NCI-H1694 (cell line): ENCODE measurements around the gene CHST8.
"Not testable (repeated sequence)": the region's sequence is repeated elsewhere in the genome, so short reads cannot be mapped to it uniquely, and the experiment has no call there.

Experiments used
- DNase-seq: peaks from one replicate; lab custom pipeline; 2025; lab: John Stamatoyannopoulos, UW

Gene CHST8

DNA sequence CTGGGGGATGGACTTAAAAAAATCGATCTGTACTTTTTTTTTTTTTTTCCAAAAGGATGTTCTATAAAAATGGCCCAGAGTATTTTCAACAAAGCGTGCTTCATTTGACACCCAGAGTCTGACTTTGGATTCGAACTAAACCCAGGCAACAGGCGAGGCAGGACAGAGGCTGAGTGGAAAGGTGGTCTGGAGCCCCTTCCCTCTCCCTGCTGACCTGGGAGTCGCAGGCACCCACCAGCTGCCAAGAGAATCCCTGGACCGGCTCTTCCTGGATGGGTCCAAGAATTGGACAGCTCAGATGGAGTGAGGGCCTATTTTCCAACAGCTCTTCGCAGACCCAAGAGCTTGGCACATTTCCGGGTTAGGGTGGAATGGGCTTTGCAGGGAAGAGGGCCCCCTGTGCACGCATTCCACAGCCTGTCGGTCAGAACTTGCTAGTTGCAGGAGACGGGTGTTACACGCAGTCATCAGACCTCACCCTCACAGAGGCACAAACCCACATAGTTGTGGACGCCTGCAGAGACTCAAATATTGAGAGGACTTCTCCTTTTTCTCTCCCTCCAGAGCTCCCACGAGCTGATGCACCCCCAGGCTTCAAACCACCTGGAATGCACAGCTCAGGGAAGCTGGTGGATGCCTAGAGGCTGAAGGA, 190.1 kb downstream of the CHST8 start:
- DNase-seq, result no peak

- DNase-seq, result no peak
Measured at GRCh38 chr19:33812388-33813330, 190.9 kb downstream of the CHST8 start.

DNA sequence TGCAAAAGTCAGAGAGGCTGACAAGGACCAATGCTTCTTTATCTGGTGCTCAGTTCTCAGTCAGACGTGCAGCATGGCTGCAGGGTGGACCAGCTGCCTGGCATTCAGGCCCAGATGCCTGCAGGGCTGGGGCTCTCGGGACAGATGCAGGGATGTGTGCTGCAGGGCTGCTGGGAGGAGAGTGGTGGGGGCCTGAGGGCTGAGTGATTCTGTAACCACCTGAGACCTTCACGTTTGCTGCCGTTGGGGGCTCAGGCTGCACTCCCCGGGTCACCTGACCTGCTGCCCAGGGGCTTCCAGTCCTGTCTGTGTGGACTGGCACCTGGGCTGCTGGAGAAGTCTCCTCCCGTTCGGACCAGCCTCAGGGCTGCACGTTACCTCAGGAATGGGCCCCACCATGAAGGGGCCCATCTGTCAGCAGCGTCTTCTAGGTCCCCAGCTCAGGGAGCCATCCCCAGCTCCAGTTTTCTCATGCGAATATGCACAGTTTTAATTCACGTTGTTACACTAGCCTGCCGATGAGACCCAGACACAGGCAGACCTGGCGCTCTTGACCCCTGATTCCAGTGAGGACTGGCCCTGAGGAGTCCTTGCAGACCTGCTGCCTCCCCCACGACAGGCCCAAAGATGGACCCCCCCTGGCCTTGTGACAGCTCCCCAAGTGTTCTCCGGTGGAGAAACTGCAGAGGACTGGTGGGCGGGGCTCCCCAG, 191.8 kb downstream of the CHST8 start:
- no peak for DNase-seq

DNA sequence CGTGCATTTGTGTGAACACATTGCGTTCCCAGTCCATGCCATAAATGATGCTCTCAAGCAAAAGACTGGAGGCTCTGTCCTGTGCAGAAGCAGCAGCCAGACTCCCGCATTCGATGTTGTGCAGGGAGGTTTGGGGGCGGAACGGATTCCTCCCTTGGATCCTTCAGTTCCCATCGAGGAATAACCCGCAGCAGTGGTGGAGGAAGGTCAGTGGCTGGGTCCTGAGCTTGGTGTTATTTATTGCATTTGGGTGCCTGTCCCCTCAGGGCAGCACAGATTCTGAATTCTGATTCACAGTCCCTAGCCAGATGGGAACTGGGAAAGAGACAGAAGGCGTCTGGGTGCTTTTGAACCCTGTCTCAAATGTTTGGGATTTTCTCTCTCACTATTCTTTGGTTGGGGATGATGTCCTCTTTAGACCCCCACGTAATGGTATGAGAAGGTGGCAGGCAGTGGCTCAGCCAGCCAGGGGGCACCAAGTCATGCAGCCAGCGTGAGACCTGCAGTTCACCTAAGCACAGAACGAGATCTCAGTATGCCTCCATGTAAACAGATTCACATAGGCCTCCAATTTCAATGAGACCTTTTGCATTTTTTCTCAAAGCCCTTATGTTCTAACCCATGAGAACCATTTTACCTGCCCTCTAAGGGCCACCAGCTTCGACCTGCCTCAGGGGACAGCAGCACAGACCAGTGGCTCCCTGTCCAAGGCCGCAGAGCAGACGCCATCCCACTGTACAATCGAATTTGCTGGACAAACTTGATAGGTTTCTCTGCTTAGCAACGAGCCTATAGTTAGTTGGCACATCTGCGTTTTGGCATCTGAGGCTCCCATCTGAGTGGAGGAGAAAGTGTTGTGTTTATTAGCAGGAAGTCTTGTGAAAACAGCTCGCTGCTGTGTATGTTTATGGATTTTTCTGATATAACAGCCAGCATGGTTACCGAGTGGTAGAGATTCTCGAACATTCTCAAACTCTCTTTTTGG, 192.7 kb downstream of the CHST8 start:
- no peak for DNase-seq

DNA sequence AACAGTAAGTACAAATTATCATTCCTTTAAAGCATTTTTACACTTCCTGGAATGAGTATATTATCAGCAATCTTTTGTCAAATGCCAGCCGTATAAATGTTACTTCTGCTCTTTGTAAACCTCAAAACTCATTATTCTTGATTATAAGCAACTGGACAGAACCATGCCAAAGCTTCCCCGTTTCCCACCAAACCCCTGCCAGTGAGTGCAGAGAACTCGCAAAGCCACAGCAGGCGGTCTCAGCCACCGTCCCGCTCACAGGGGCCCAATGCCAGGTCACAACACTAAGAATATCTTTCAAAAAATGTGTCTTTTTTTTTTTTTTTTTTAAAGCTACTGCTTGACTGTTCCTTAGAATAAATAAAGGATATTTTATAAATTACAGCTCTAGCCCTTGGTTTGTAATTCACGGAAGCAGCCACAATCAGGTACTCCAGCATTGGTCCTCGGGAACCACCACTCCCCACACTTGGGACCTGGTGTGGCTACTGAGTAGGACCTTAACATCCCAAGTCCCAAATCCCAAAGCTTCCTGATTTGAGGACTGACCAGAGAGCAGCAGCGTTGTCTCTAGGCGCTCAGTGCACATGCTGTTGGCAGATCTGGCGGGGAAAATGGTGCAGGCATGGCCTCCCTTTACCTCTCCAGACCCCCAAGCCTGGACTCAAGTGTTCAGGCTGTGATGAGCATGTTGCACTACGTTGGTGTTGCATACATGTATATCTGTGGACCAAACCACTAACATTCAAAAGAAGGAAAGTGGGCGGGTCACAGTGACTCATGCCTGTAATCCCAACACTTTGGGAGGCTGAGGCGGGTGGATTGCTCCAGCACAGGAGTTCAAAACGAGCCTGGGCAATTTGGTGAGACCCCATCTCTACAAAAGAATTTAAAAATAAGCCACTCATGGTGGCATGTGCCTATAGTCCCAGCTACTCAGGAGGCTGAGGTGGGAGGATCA, 193.9 kb downstream of the CHST8 start:
- no peak for DNase-seq

DNA sequence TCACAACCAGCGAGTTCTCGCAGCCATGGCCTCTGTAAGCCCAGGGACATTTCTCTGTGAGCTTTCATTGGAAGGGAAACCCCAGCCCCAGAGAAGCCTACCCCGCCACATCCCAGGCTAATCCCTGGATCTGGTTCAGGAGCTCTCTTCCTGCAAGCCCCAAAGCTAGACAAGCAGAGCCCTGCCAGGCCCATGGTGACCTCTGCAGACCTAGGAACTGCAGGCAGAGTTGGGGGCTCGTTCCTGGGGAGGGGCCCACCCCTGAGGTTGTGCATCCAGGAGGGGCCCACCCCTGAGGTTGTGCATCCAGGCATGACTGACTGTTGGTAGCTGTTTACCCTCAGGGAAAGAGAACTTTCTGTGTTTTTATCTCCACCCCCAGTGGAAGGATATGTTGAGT, 196.7 kb downstream of the CHST8 start:
- no peak for DNase-seq

GRCh38 chr19:33819078-33819477, 197.3 kb downstream of the CHST8 start:
- not testable (repeated sequence) for DNase-seq

GRCh38 chr19:33819506-33819879, 197.7 kb downstream of the CHST8 start:
- DNase-seq, result no peak

DNA sequence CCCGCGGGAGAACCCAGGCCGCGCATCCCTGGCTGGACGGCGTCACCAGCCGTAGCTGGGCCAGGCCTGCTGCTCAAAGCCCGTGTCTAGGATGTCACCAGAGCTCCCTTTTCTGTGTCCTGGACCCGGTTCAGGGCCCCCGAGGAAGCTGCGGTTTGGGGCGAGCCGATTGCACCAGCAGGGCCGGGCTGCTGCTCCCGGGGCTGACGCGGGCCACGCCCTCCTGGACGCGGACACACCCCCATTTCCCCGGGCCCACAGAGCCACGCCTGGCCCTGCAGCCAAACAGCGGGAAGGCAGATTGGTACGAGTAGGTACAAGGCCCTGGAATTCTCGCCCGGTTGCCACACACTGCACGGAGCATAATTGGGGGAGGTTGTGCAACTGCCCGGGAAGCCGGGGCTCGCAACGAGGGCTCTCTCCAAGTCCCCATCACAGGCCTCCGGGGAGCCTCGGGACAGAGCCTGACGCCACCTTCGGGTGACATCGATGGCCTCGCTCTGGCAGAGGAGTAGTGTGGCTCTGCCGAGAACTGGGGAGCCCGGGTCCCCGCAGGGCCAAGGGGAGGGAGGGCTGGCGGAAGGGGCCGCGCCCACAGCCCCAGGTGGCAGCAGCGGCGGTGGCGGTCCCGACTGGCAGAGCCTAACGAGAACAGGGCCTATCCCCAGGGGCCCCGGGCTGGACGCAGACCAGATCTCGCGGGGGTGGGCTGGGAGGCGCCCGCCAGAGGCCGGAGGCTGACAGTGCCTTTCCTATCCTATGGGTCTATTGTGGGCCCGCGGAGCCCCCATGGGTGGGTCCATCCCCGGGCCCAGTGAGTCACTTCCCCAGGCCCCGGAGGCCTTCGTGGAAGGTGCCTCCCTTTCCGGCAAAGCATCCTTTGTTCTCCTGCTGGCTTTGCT, 198.4 kb downstream of the CHST8 start:
- no peak for DNase-seq

DNA sequence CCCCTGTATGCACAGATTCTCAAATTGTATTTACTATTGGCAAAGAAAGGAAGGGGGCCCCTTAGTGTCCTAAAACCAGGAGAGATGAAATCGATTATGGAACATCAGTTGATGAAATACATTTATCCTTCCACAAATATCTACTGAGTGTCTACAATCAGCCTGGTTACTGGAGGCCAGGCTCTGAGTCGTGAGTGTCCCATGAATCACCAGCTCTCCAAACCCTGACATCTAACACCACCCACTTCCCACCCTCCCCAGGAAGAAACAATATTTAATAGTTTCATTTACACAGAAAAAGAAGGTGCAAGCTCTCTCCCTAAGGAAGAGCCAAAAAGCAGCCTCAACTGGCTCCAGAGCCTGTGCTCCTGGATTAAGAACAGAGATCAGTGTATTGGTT, 200.1 kb downstream of the CHST8 start:
- DNase-seq, result no peak
